GM18499 (cell line): ENCODE measurements around the gene SH3BP5.

Source experiments
- ATAC-seq: cut with Tn5 transposase; IDR thresholded peaks from one replicate; pipeline ENCODE4 v1.9.1; 2021; ENCODE audit warnings: moderate number of reproducible peaks; ENCODE audit not compliant: insufficient read depth, unreplicated experiment

Gene SH3BP5

GRCh38 chr3:15301761-15302160, 30.6 kb downstream of the SH3BP5 start:
- ATAC-seq = no peak

GRCh38 chr3:15300323-15301078, 31.9 kb downstream of the SH3BP5 start:
- no peak for ATAC-seq

GRCh38 chr3:15299036-15299435, 33.4 kb downstream of the SH3BP5 start:
- no peak for ATAC-seq

- no peak for ATAC-seq
These were observed 33.9 kb downstream of the SH3BP5 start for GRCh38 chr3:15298504-15298903.

- no peak for ATAC-seq
These were observed 34.6 kb downstream of the SH3BP5 start for GRCh38 chr3:15297608-15298350.

GRCh38 chr3:15295506-15295905, 36.9 kb downstream of the SH3BP5 start:
- no peak for ATAC-seq

GRCh38 chr3:15294929-15295328, 37.5 kb downstream of the SH3BP5 start:
- ATAC-seq = no peak

GRCh38 chr3:15292765-15293522, 39.4 kb downstream of the SH3BP5 start:
- no peak for ATAC-seq

- peak; percentile 61 for ATAC-seq
These were observed 40.5 kb downstream of the SH3BP5 start for GRCh38 chr3:15291589-15292541.

GRCh38 chr3:15290736-15291135, 41.6 kb downstream of the SH3BP5 start:
- ATAC-seq = no peak

GRCh38 chr3:15289661-15290060, 42.7 kb downstream of the SH3BP5 start:
- ATAC-seq = no peak

- ATAC-seq = no peak
These were observed 43.9 kb downstream of the SH3BP5 start for GRCh38 chr3:15288331-15289035.

GRCh38 chr3:15287565-15288330, 44.6 kb downstream of the SH3BP5 start:
- no peak for ATAC-seq

- no peak for ATAC-seq
These were observed 46.4 kb downstream of the SH3BP5 start for GRCh38 chr3:15286022-15286421.

GRCh38 chr3:15284121-15284889, 48.1 kb downstream of the SH3BP5 start:
- ATAC-seq = no peak

- ATAC-seq = no peak
These were observed 48.7 kb downstream of the SH3BP5 start for GRCh38 chr3:15283702-15284101.

GRCh38 chr3:15281817-15282216, 50.6 kb downstream of the SH3BP5 start:
- ATAC-seq = no peak
